ENCODE data around the gene TBCC. TPM values are rescaled to one million over a fixed set of nuclear protein-coding genes. Genes with fewer than 3 reads are reported as not detected.

The TBCC gene
- total RNA-seq, 1 donor from 2014 or later = 35.2 TPM

- no peak overlapping the region for H3K27ac Mint-ChIP-seq (ENCODE audit: unreplicated experiment)
- peaks cover 2% of the 10 kb centered on the region for H3K27me3 Mint-ChIP-seq (ENCODE audit: unreplicated experiment)
- peaks cover 8% of the 10 kb centered on the region for H3K4me1 Mint-ChIP-seq (ENCODE audit: low read depth, unreplicated experiment)
These were observed 19.2 kb upstream of the TBCC start for GRCh38 chr6:42764911-42765648.

DNA sequence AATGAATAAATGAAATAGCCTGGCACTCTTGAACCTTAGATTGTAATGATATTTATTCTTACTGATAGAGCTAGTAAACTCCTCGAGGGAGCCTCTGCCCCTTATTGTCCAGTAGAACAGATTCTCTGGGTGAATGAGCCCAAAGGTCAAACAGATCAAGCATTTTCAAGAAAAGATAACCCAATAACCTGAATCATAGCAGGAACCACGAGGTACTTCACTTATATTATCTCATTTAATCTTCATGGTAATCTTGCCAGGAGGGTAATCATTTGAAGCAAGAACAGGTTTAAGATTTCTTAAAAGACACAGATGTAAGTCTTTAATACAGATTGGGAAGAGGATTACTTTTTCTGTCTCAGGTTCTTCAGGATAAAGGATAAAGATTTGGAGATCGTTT lies 17.0 kb upstream of the TBCC start:
- H3K27ac Mint-ChIP-seq (ENCODE audit: unreplicated experiment) = no peak overlapping the region
- TF ChIP-seq CTCF (IDR thresholded peaks at IDR 0.05; ENCODE audit: partially characterized antibody, unreplicated experiment) = no peak
- no peak for DNase-seq
- H3K36me3 Mint-ChIP-seq (ENCODE audit: unreplicated experiment) = no peaks in the 10 kb centered on the region
- H3K4me1 Mint-ChIP-seq (ENCODE audit: low read depth, unreplicated experiment) = peaks cover 5% of the 10 kb centered on the region
- no peaks in the 10 kb centered on the region for H3K9me3 Mint-ChIP-seq (ENCODE audit: unreplicated experiment)
- peaks cover 2% of the 10 kb centered on the region for H3K27me3 Mint-ChIP-seq (ENCODE audit: unreplicated experiment)
- H3K4me3 Mint-ChIP-seq (ENCODE audit: unreplicated experiment) = no peak overlapping the region

More at GRCh38 chr6:42764911-42765648, 19.2 kb upstream of the TBCC start:
- no peak for TF ChIP-seq CTCF (IDR thresholded peaks at IDR 0.05; ENCODE audit: partially characterized antibody, unreplicated experiment)
- Mint-ChIP-seq H3K9me3 (ENCODE audit: unreplicated experiment) (no peaks in the 10 kb centered on the region), H3K36me3 (ENCODE audit: unreplicated experiment) (no peaks in the 10 kb centered on the region), H3K4me3 (ENCODE audit: unreplicated experiment) (no peak overlapping the region)
- DNase-seq = no peak

DNA sequence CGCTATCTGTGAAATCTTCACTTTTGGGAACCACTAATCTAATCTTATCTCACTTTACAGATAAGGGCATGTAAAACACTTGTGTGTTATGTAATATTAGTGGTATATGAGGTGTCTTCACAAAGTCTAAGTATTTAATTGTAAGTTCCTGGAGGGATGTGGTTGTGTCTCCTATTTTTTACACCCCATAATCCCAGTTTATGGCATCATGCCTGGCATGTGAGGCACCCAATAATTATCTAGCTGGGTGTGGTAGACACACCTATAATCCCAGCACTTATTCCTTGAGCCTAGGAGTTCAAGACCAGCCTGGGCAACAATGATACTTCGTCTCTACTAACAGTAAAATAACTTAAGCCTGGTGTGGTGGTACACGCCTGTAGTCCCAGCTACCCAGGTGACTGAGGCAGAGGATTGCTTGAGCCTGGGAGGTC lies 16.5 kb upstream of the TBCC start:
- no peak for TF ChIP-seq CTCF (IDR thresholded peaks at IDR 0.05; ENCODE audit: partially characterized antibody, unreplicated experiment)
- Mint-ChIP-seq H3K4me3 (ENCODE audit: unreplicated experiment) (no peak overlapping the region), H3K27ac (ENCODE audit: unreplicated experiment) (no peak overlapping the region), H3K36me3 (ENCODE audit: unreplicated experiment) (no peaks in the 10 kb centered on the region), H3K9me3 (ENCODE audit: unreplicated experiment) (no peaks in the 10 kb centered on the region), H3K27me3 (ENCODE audit: unreplicated experiment) (peaks cover 2% of the 10 kb centered on the region), H3K4me1 (ENCODE audit: low read depth, unreplicated experiment) (peaks cover 5% of the 10 kb centered on the region)
- no peak for DNase-seq

- no peak for TF ChIP-seq CTCF (IDR thresholded peaks at IDR 0.05; ENCODE audit: partially characterized antibody, unreplicated experiment)
- Mint-ChIP-seq H3K4me1 (ENCODE audit: low read depth, unreplicated experiment) (peaks cover 5% of the 10 kb centered on the region), H3K4me3 (ENCODE audit: unreplicated experiment) (peak overlapping the region; percentile 15), H3K27me3 (ENCODE audit: unreplicated experiment) (no peaks in the 10 kb centered on the region), H3K36me3 (ENCODE audit: unreplicated experiment) (no peaks in the 10 kb centered on the region), H3K9me3 (ENCODE audit: unreplicated experiment) (no peaks in the 10 kb centered on the region), H3K27ac (ENCODE audit: unreplicated experiment) (no peak overlapping the region)
- DNase-seq = no peak
These were observed 15.6 kb upstream of the TBCC start for GRCh38 chr6:42761287-42762067.

All from glutamatergic neuron (in vitro differentiated cells).